Trophoblast cell (in vitro differentiated cells and primary cell): ENCODE results near the gene TNF.
A peak's percentile ranks its signal among the peaks of the same experiment; 100 is the strongest.

ENCODE experiments used
- DNase-seq, 2 donors: peaks; one replicate each; pipeline ENCODE4 v3.0.0-alpha.2; 2016
- H2AFZ ChIP-seq: 2 replicates; pipeline ENCODE4 v1.6.1; 2013; ENCODE audit warnings: low read length, moderate library complexity, mild to moderate bottlenecking; ENCODE audit not compliant: insufficient read depth, poor library complexity
- H2AK5ac ChIP-seq: 2 replicates; pipeline ENCODE4 v1.6.1; 2013; ENCODE audit warnings: mild to moderate bottlenecking, low read length
- H2BK120ac ChIP-seq: 2 replicates; pipeline ENCODE4 v1.6.1; 2013; ENCODE audit warnings: low read length, mild to moderate bottlenecking, moderate library complexity; ENCODE audit not compliant: insufficient read depth, poor library complexity
- H2BK12ac ChIP-seq: 2 replicates; pipeline ENCODE4 v1.6.1; 2013; ENCODE audit warnings: mild to moderate bottlenecking, low read length, moderate library complexity
- H2BK5ac ChIP-seq: 2 replicates; pipeline ENCODE4 v1.6.1; 2013; ENCODE audit warnings: low read length, low read depth, moderate library complexity, mild to moderate bottlenecking; ENCODE audit not compliant: poor library complexity
- H3K14ac ChIP-seq: 2 replicates; pipeline ENCODE4 v1.6.1; 2013; ENCODE audit warnings: mild to moderate bottlenecking, low read length
- H3K18ac ChIP-seq: 2 replicates; pipeline ENCODE4 v1.6.1; 2013; ENCODE audit warnings: mild to moderate bottlenecking, low read length
- H3K23ac ChIP-seq: 2 replicates; pipeline ENCODE4 v1.6.1; 2013; ENCODE audit warnings: low read length
- H3K27ac ChIP-seq: 2 replicates; pipeline ENCODE4 v1.5.1; 2013; ENCODE audit warnings: low read depth, mild to moderate bottlenecking, inconsistent platforms, low read length, moderate library complexity
- H3K27me3 ChIP-seq: 2 replicates; pipeline ENCODE4 v1.6.1; 2013; ENCODE audit warnings: inconsistent platforms, mild to moderate bottlenecking, low read length, moderate library complexity; ENCODE audit not compliant: insufficient read depth
- H3K36me3 ChIP-seq, 2 experiments: 1 replicate in 1 of 2; 2 replicates in 1 of 2; pipeline ENCODE4 v1.6.1; 2013; ENCODE audit warnings: low read length in 2 of 2, mild to moderate bottlenecking in 2 of 2, moderate library complexity in 1 of 2; ENCODE audit not compliant: insufficient read depth in 2 of 2, control insufficient read depth in 1 of 2
- H3K4ac ChIP-seq: 2 replicates; pipeline ENCODE4 v1.6.1; 2013; ENCODE audit warnings: low read depth, mild to moderate bottlenecking, low read length, moderate library complexity
- H3K4me1 ChIP-seq, 2 experiments: 1 replicate in 1 of 2; 2 replicates in 1 of 2; pipeline ENCODE4 v1.6.1; 2013; ENCODE audit warnings: low read length in 2 of 2, mild to moderate bottlenecking in 2 of 2, moderate library complexity in 1 of 2; ENCODE audit not compliant: insufficient read depth in 2 of 2, control insufficient read depth in 1 of 2
- H3K4me2 ChIP-seq: 2 replicates; pipeline ENCODE4 v1.6.1; 2013; ENCODE audit warnings: inconsistent platforms, mild to moderate bottlenecking, low read length, moderate library complexity
- H3K4me3 ChIP-seq: 2 replicates; pipeline ENCODE4 v1.5.1; 2013; ENCODE audit warnings: mild to moderate bottlenecking, low read depth, low read length, inconsistent platforms
- H3K79me1 ChIP-seq: one replicate; pipeline ENCODE4 v1.6.1; 2013; ENCODE audit warnings: low read length
- H3K79me2 ChIP-seq: 2 replicates; pipeline ENCODE4 v1.6.1; 2013; ENCODE audit warnings: low read length, mild to moderate bottlenecking; ENCODE audit not compliant: control insufficient read depth, insufficient read depth, poor library complexity
- H3K9ac ChIP-seq: 2 replicates; pipeline ENCODE4 v1.6.1; 2013; ENCODE audit warnings: mild to moderate bottlenecking, low read length
- H3K9me3 ChIP-seq: 2 replicates; pipeline ENCODE4 v1.6.1; 2013; ENCODE audit warnings: low read depth, mild to moderate bottlenecking, control low read depth, inconsistent platforms, low read length; ENCODE audit not compliant: insufficient read depth
- H4K12ac ChIP-seq: 2 replicates; pipeline ENCODE4 v1.6.1; 2013; ENCODE audit warnings: low read depth, mild to moderate bottlenecking, low read length, moderate library complexity
- H4K8ac ChIP-seq: 2 replicates; pipeline ENCODE4 v1.6.1; 2013; ENCODE audit warnings: low read depth, mild to moderate bottlenecking, low read length, moderate library complexity
- H4K91ac ChIP-seq: one replicate; pipeline ENCODE4 v1.6.1; 2013; ENCODE audit warnings: low read depth, mild to moderate bottlenecking, low read length, moderate library complexity
- WGBS: extraction: QIAGEN DNeasy Blood & Tissue Kit; methylation state at CpG from one replicate; pipeline ENCODE4 v1.1.7; 2013; ENCODE audit warnings: missing lambda C conversion rate; ENCODE audit not compliant: insufficient read length, insufficient coverage; ENCODE audit errors: extremely low coverage; 5-methylcytosine and 5-hydroxymethylcytosine counted together

Gene TNF

DNA sequence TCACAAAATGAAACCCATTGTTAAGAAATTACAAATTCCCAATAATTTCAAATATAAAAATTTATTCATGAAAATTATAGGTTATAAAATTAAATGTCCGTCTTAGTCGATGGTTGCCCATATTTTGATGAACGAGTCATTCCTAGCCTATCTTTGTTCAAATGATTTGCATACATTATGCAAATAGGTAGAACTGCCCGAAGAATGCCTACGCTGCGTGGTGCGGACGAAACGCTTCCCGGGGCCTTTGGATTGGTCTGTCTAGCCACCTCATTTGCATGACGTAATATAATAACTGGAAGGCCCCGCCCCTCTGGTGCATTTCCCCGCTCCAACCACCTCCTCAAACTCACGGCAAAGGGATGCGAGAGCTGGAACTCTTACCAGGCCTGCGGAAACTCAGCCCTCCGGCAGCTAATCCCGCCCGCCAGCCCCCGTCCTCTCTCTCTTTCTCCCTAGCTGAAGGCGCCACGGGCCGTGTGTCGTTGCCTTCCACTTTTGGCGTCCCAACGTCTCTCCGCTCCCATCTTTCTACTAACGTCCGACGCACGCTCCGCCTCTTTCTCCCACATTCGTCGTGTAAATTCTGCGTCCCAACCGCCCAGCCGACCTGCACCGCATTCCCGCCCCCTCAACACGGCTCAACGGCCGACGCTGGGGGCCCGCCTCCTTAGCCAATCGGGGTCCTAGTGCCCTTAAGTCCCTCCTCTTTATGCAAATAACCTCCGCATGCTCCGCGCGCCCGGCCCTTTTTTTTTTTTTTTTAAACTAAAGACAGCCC lies 44.6 kb downstream of the TNF start:
- Histone ChIP-seq H4K8ac (peak overlapping the region; percentile 92), H3K18ac (peak overlapping the region; percentile 58), H3K4ac (peak overlapping the region; percentile 37), H2AK5ac (no peak overlapping the region), H3K4me1 (peaks cover 4 to 7% of the 10 kb centered on the region in 2 experiments), H3K27ac (peak overlapping the region; percentile 90), H2BK120ac (peak overlapping the region; percentile 67), H3K27me3 (no peaks in the 10 kb centered on the region), H3K4me2 (peak overlapping the region; percentile 48), H4K91ac (peak overlapping the region; percentile 87), H3K23ac (no peak overlapping the region), H3K36me3 (peaks cover 19 to 20% of the 10 kb centered on the region in 2 experiments), H4K12ac (peak overlapping the region; percentile 81), H3K9me3 (no peaks in the 10 kb centered on the region), H2AFZ (peak overlapping the region; percentile 75), H3K79me2 (peaks cover 17% of the 10 kb centered on the region), H3K79me1 (peaks cover 7% of the 10 kb centered on the region), H3K14ac (peak overlapping the region; percentile 73), H2BK5ac (peak overlapping the region; percentile 81), H3K4me3 (peak overlapping the region; percentile 65), H2BK12ac (peak overlapping the region; percentile 33), H3K9ac (peak overlapping the region; percentile 0)
- no CpG with 5 or more reads among the region's 50 CpGs for WGBS
- peak; percentile 98 to 99 for DNase-seq

GRCh38 chr6:31620586-31621319 lies 45.4 kb downstream of the TNF start, which contains the start of gene PRRC2A:
Gene PRRC2A, plus strand, starts transcription at chr6:31620715. Its CDS starts 2,075 bp downstream, at chr6:31622790.
- DNase-seq: peak; percentile 47 to 65
- H2BK5ac ChIP-seq: peak within 1 kb of the TSS; percentile 81
- H3K4me2 ChIP-seq: peak within 1 kb of the TSS; percentile 97
- peak within 1 kb of the TSS; percentile 73 for H3K14ac ChIP-seq
- peaks cover 4 to 7% of the 10 kb centered on the region in 2 experiments for H3K4me1 ChIP-seq
- H3K4me3 ChIP-seq: peak within 1 kb of the TSS; percentile 92
- H2AK5ac ChIP-seq: peak within 1 kb of the TSS; percentile 26
- peaks cover 7% of the 10 kb centered on the region for H3K79me1 ChIP-seq
- peaks cover 27% of the 10 kb centered on the region in 2 experiments for H3K36me3 ChIP-seq
- peak within 1 kb of the TSS; percentile 75 for H2AFZ ChIP-seq
- H3K27me3 ChIP-seq: no peaks in the 10 kb centered on the region
- peak within 1 kb of the TSS; percentile 81 for H4K12ac ChIP-seq
- H2BK12ac ChIP-seq: peak within 1 kb of the TSS; percentile 33
- no CpG with 5 or more reads among the region's 67 CpGs for WGBS
- peak within 1 kb of the TSS; percentile 92 for H4K8ac ChIP-seq
- H4K91ac ChIP-seq: peak within 1 kb of the TSS; percentile 87
- no peaks in the 10 kb centered on the region for H3K9me3 ChIP-seq
- H3K4ac ChIP-seq: peak within 1 kb of the TSS; percentile 75
- peak within 1 kb of the TSS; percentile 58 for H3K18ac ChIP-seq
- H3K23ac ChIP-seq: no peak within 1 kb of the TSS
- H3K9ac ChIP-seq: peak within 1 kb of the TSS; percentile 99
- H3K79me2 ChIP-seq: peaks cover 17% of the 10 kb centered on the region
- H2BK120ac ChIP-seq: peak within 1 kb of the TSS; percentile 67
- H3K27ac ChIP-seq: peak within 1 kb of the TSS; percentile 92

- no peak for DNase-seq
Measured at GRCh38 chr6:31621320-31621939, 46.1 kb downstream of the TNF start.

DNA sequence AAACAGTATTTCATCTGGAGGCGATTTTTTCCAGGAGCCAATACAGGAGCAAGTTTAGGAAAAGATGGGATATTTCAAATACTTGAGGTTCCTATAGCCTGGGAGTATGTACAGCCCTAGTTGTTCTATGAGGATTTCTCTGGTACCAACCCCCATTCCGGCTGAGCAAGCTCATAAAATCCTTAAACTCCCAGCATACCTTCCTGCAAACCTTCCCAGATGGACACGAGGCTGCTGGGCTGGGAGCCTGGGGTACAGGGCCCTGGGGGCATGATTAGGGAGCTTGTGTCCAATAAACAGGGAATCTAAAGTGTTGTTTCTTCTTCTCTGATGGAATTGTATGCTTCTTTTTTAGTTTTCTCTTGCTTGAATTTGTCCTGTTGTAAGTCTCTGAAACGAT lies 46.6 kb downstream of the TNF start:
- H3K36me3 ChIP-seq: peaks cover 39% of the 10 kb centered on the region in 2 experiments
- H3K79me2 ChIP-seq: peaks cover 17% of the 10 kb centered on the region
- H3K27me3 ChIP-seq: no peaks in the 10 kb centered on the region
- peak overlapping the region; percentile 2 for H4K91ac ChIP-seq
- peak overlapping the region; percentile 68 for H3K9ac ChIP-seq
- H3K18ac ChIP-seq: no peak overlapping the region
- peak overlapping the region; percentile 61 for H3K14ac ChIP-seq
- H3K9me3 ChIP-seq: no peaks in the 10 kb centered on the region
- H3K4me2 ChIP-seq: peak overlapping the region; percentile 97
- no peak overlapping the region for H2AFZ ChIP-seq
- no peak overlapping the region for H4K8ac ChIP-seq
- H3K27ac ChIP-seq: peak overlapping the region; percentile 64
- H4K12ac ChIP-seq: no peak overlapping the region
- H2BK120ac ChIP-seq: no peak overlapping the region
- no peak for DNase-seq
- peaks cover 4 to 7% of the 10 kb centered on the region in 2 experiments for H3K4me1 ChIP-seq
- H3K79me1 ChIP-seq: peaks cover 7% of the 10 kb centered on the region
- no CpG with 5 or more reads among the region's 4 CpGs for WGBS
- no peak overlapping the region for H2BK5ac ChIP-seq
- peak overlapping the region; percentile 75 for H3K4ac ChIP-seq
- no peak overlapping the region for H3K4me3 ChIP-seq
- no peak overlapping the region for H2AK5ac ChIP-seq
- H2BK12ac ChIP-seq: no peak overlapping the region
- no peak overlapping the region for H3K23ac ChIP-seq

More at GRCh38 chr6:31621320-31621939, 46.1 kb downstream of the TNF start:
- peak overlapping the region; percentile 92 for H3K27ac ChIP-seq
- peak overlapping the region; percentile 26 for H2AK5ac ChIP-seq
- H3K4me2 ChIP-seq: peak overlapping the region; percentile 97
- peak overlapping the region; percentile 75 for H3K4ac ChIP-seq
- H2AFZ ChIP-seq: peak overlapping the region; percentile 14
- H3K4me1 ChIP-seq: peaks cover 4 to 7% of the 10 kb centered on the region in 2 experiments
- H3K9me3 ChIP-seq: no peaks in the 10 kb centered on the region
- H3K79me2 ChIP-seq: peaks cover 17% of the 10 kb centered on the region
- peak overlapping the region; percentile 80 for H4K8ac ChIP-seq
- no CpG with 5 or more reads among the region's 15 CpGs for WGBS
- peak overlapping the region; percentile 99 for H3K9ac ChIP-seq
- peak overlapping the region; percentile 92 for H3K4me3 ChIP-seq
- peak overlapping the region; percentile 26 for H3K18ac ChIP-seq
- peak overlapping the region; percentile 40 for H4K12ac ChIP-seq
- peaks cover 33 to 34% of the 10 kb centered on the region in 2 experiments for H3K36me3 ChIP-seq
- no peak overlapping the region for H2BK12ac ChIP-seq
- peak overlapping the region; percentile 39 for H2BK120ac ChIP-seq
- H3K27me3 ChIP-seq: no peaks in the 10 kb centered on the region
- H3K79me1 ChIP-seq: peaks cover 7% of the 10 kb centered on the region
- H3K23ac ChIP-seq: no peak overlapping the region
- peak overlapping the region; percentile 71 for H2BK5ac ChIP-seq
- peak overlapping the region; percentile 78 for H4K91ac ChIP-seq
- peak overlapping the region; percentile 72 for H3K14ac ChIP-seq
